DOHH2 (cell line): ENCODE measurements around the gene SUGT1.
"Not testable (repeated sequence)": the region's sequence is repeated elsewhere in the genome, so short reads cannot be mapped to it uniquely, and the experiment has no call there.

ENCODE experiments used
- CTCF ChIP-seq: fragments of 200-600 bp; sonication (generic); IDR thresholded peaks from one replicate; pipeline ENCODE4 v1.5.1; 2014; ENCODE audit warnings: antibody characterized with exemption, mild to moderate bottlenecking, low read depth, low read length; ENCODE audit not compliant: poor library complexity, severe bottlenecking
- EZH2phosphoT487 ChIP-seq: fragments of 200-600 bp; sonication (generic); IDR thresholded peaks from 2 replicates; pipeline ENCODE4 v1.6.1; 2017; ENCODE audit warnings: borderline replicate concordance, mild to moderate bottlenecking, antibody characterized with exemption, low read length, moderate library complexity, mixed read lengths

DNA sequence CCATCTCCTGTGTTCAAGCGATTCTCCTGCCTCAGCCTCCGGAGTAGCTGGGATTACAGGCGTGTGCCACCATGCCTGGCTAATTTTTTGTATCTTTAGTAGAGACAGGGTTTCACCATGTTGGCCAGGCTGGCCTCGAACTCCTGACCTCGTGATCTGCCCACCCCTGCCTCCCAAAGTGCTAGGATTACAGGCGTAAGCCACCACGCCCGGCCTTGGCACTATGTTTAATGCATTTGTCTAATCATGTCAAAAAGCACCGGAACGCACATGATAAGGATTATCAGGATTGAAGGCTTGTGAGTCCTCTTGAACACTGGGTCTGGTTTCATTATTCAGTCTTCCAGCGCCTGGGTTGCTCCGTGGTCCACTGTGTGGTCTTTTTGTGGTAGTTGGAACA, 55.6 kb downstream of the SUGT1 start:
- not testable (repeated sequence) for TF ChIP-seq CTCF, EZH2phosphoT487
